ENCODE measurements around the gene TRAM2. TPM values are rescaled to one million over a fixed set of nuclear protein-coding genes. Genes with fewer than 3 reads are reported as not detected.

The TRAM2 gene
- total RNA-seq, 1 donor from 2014 or later, result 9.9 TPM

- DNase-seq (no peak), ATAC-seq (ENCODE audit: low read depth) (no peak)
- H3K9me3 Mint-ChIP-seq, result no peaks in the 10 kb centered on the region
- peaks cover 23% of the 10 kb centered on the region for H3K4me1 Mint-ChIP-seq
- TF ChIP-seq CTCF (IDR thresholded peaks at IDR 0.05), result no peak
- peaks cover 15% of the 10 kb centered on the region for H3K36me3 Mint-ChIP-seq (ENCODE audit: low read depth)
- H3K27me3 Mint-ChIP-seq, result no peaks in the 10 kb centered on the region
- H3K4me3 Mint-ChIP-seq, result no peak overlapping the region
- intact Hi-C loops (cut with micrococcal nuclease), result no loop called here
- ChIA-PET CTCF (no interaction called here), POLR2A (no interaction called here)
- H3K27ac Mint-ChIP-seq, result no peak overlapping the region
Measured at GRCh38 chr6:52539607-52540006, 37.3 kb downstream of the TRAM2 start.

- no peak for TF ChIP-seq CTCF (IDR thresholded peaks at IDR 0.05)
- DNase-seq (no peak), ATAC-seq (ENCODE audit: low read depth) (no peak)
- Mint-ChIP-seq H3K27ac (no peak overlapping the region), H3K36me3 (ENCODE audit: low read depth) (peaks cover 17% of the 10 kb centered on the region), H3K9me3 (no peaks in the 10 kb centered on the region), H3K4me1 (peaks cover 21% of the 10 kb centered on the region), H3K27me3 (no peaks in the 10 kb centered on the region), H3K4me3 (no peak overlapping the region)
- ChIA-PET POLR2A (no interaction called here), CTCF (no interaction called here)
- intact Hi-C loops (cut with micrococcal nuclease), result no loop called here
Measured at GRCh38 chr6:52538901-52539354, 37.9 kb downstream of the TRAM2 start.

- H3K27ac Mint-ChIP-seq, result no peak overlapping the region
- POLR2A ChIA-PET, result no interaction called here
- ATAC-seq (ENCODE audit: low read depth), result no peak
- H3K36me3 Mint-ChIP-seq (ENCODE audit: low read depth), result peaks cover 21% of the 10 kb centered on the region
- no peak overlapping the region for H3K4me3 Mint-ChIP-seq
- intact Hi-C loops (cut with micrococcal nuclease), result no loop called here
- H3K27me3 Mint-ChIP-seq, result no peaks in the 10 kb centered on the region
- no peaks in the 10 kb centered on the region for H3K9me3 Mint-ChIP-seq
- CTCF ChIA-PET, result no interaction called here
- H3K4me1 Mint-ChIP-seq, result peaks cover 21% of the 10 kb centered on the region
- TF ChIP-seq CTCF (IDR thresholded peaks at IDR 0.05), result no peak
- no peak for DNase-seq
Measured at GRCh38 chr6:52538252-52538900, 38.5 kb downstream of the TRAM2 start.

GRCh38 chr6:52537001-52537753, 39.7 kb downstream of the TRAM2 start:
- no peak for TF ChIP-seq CTCF (IDR thresholded peaks at IDR 0.05)
- H3K36me3 Mint-ChIP-seq (ENCODE audit: low read depth), result peaks cover 23% of the 10 kb centered on the region
- no peaks in the 10 kb centered on the region for H3K27me3 Mint-ChIP-seq
- H3K27ac Mint-ChIP-seq, result peak overlapping the region; percentile 30
- ChIA-PET POLR2A (interaction anchor here (1.0 kb wide), 1 partner anchor 39 kb away, joined by 3 read pairs; no protein-coding TSS in a partner anchor), CTCF (no interaction called here)
- ATAC-seq (ENCODE audit: low read depth), result peak; percentile 34
- H3K9me3 Mint-ChIP-seq, result no peaks in the 10 kb centered on the region
- intact Hi-C loops (cut with micrococcal nuclease), result loop anchor here (1.0 kb wide), 1 partner anchor 9 kb away; no protein-coding TSS in a partner anchor
- peaks cover 21% of the 10 kb centered on the region for H3K4me1 Mint-ChIP-seq
- DNase-seq, result no peak
- no peak overlapping the region for H3K4me3 Mint-ChIP-seq

GRCh38 chr6:52536424-52536916, 40.4 kb downstream of the TRAM2 start:
- Mint-ChIP-seq H3K27ac (no peak overlapping the region), H3K4me3 (no peak overlapping the region), H3K27me3 (no peaks in the 10 kb centered on the region), H3K4me1 (peaks cover 21% of the 10 kb centered on the region), H3K9me3 (no peaks in the 10 kb centered on the region), H3K36me3 (ENCODE audit: low read depth) (peaks cover 23% of the 10 kb centered on the region)
- CTCF ChIA-PET, result no interaction called here
- no peak for ATAC-seq (ENCODE audit: low read depth)
- POLR2A ChIA-PET, result no interaction called here
- intact Hi-C loops (cut with micrococcal nuclease), result no loop called here
- TF ChIP-seq CTCF (IDR thresholded peaks at IDR 0.05), result no peak
- DNase-seq, result no peak
